Measurements from ENCODE around the gene PCLO.

DNA sequence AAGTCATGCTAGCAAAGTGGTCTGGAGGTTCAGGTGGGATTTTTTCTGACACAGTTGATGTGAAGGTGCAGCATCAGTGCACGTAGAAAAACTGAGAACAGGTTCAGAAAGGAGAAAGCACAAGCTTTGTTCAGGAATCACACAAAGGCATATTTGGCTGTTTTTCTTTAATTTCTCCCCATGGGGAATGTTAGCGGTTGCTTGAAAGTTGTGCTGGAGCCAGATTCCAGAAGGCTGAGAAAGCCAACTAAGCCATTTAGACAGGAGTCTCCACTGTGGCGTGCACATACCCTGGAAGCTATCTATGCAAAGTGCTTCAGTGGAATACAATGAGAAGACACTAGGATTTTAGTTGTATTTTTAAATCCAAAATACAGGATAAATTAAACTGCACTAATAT lies 201.4 kb downstream of the PCLO start:
- no peak for TF ChIP-seq CTCF (IDR thresholded peaks at IDR 0.05; ENCODE audit: control extremely low read depth in 1 of 3, insufficient read depth in 1 of 3, low read depth in 1 of 3, low read length in 3 of 3)
- no peak for TF ChIP-seq TAF1 (IDR thresholded peaks at IDR 0.05; ENCODE audit: low read depth, low read length)
- no peak for TF ChIP-seq MAX (IDR thresholded peaks at IDR 0.05)
- no peak for TF ChIP-seq JUND (IDR thresholded peaks at IDR 0.05; ENCODE audit: low read length)
